GM19397 (cell line): ENCODE measurements around the gene PTBP1.

ENCODE experiments used
- ATAC-seq: cut with Tn5 transposase; IDR thresholded peaks from one replicate; pipeline ENCODE4 v1.9.1; 2021; ENCODE audit warnings: mild to moderate bottlenecking, moderate library complexity; ENCODE audit not compliant: unreplicated experiment

The PTBP1 gene

GRCh38 chr19:796692-797527 lies at the start of gene PTBP1:
TSS of gene PTBP1 (plus strand) at chr19:797452. CDS start at chr19:797498, 46 bp downstream.
- peak; percentile 70 for ATAC-seq

- ATAC-seq, result no peak
Measured at GRCh38 chr19:748274-748598, 49.0 kb upstream of the PTBP1 start.

GRCh38 chr19:749811-750210 lies 47.4 kb upstream of the PTBP1 start:
- ATAC-seq, result no peak

GRCh38 chr19:750640-751423 lies 46.4 kb upstream of the PTBP1 start, which contains the start of gene MISP:
TSS of gene MISP (plus strand) at chr19:751112. CDS start at chr19:756947, 5,835 bp downstream.
- no peak for ATAC-seq

GRCh38 chr19:751501-752341 lies 45.5 kb upstream of the PTBP1 start:
- no peak for ATAC-seq

GRCh38 chr19:752652-753517 lies 44.4 kb upstream of the PTBP1 start:
- ATAC-seq, result no peak

- no peak for ATAC-seq
Measured at GRCh38 chr19:754530-754929, 42.7 kb upstream of the PTBP1 start.

GRCh38 chr19:755063-755462 lies 42.2 kb upstream of the PTBP1 start:
- ATAC-seq, result no peak

- no peak for ATAC-seq
Measured at GRCh38 chr19:756236-756635, 41.0 kb upstream of the PTBP1 start.

- ATAC-seq, result no peak
Measured at GRCh38 chr19:756821-757688, 40.2 kb upstream of the PTBP1 start.

GRCh38 chr19:757811-758668 lies 39.2 kb upstream of the PTBP1 start:
- no peak for ATAC-seq

GRCh38 chr19:763181-763580 lies 34.1 kb upstream of the PTBP1 start:
- ATAC-seq, result no peak

GRCh38 chr19:763869-764268 lies 33.4 kb upstream of the PTBP1 start:
- ATAC-seq, result no peak

GRCh38 chr19:764301-764700 lies 33.0 kb upstream of the PTBP1 start:
- no peak for ATAC-seq

- ATAC-seq, result no peak
Measured at GRCh38 chr19:765179-765738, 32.0 kb upstream of the PTBP1 start.

- no peak for ATAC-seq
Measured at GRCh38 chr19:768424-768823, 28.8 kb upstream of the PTBP1 start.

GRCh38 chr19:769616-770015 lies 27.6 kb upstream of the PTBP1 start:
- no peak for ATAC-seq

- ATAC-seq, result no peak
Measured at GRCh38 chr19:771332-771785, 25.9 kb upstream of the PTBP1 start.
